Inferior parietal cortex (tissue), 1 donor: Measurements from ENCODE around the gene OR11A1.

Source experiments
- DNase-seq: peaks from one replicate; pipeline ENCODE4 v3.0.0-alpha.2; 2016; ENCODE audit errors: extremely low spot score

The OR11A1 gene

DNA sequence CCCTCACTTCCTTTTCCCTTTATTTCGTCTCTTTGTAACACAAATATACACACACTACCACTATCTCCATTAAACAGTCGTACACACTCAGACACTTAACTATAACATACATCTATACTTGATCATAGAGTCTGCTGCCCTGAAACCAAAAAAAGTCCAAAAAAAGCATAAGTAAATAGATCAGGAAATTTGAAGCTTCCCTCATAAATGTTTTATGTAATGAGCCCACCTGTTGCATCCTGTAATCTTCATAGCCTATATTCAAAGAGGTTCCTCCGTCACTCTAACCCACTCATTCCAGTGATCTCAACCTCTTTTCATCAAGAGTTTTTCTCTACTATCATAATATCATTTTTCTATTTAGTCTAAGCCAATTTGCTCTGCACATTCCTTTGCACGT, 68.3 kb downstream of the OR11A1 start:
- no peak for DNase-seq

DNA sequence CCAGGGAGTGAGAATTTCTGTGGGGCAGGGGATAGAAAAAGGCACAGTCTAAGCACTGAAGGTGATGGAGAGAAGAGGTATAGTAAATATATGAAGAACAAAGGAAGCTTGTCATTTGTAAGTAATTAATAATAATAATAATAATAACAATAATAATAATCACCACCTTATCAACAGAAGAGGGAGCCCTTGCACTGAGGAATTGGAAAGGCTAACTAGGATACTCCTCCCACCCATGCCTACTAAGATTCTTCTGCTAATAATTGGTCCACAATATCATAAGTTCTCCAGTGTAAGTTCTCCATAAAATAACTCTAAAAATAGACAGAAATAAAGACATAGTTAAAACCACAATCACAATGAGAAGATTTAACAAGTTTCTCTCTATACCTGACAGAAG, 80.9 kb downstream of the OR11A1 start:
- no peak for DNase-seq
